NCI-H526 (cell line): ENCODE measurements around the gene RHEX.
A peak's percentile ranks its signal among the peaks of the same experiment; 100 is the strongest.
"Not testable (repeated sequence)": the region's sequence is repeated elsewhere in the genome, so short reads cannot be mapped to it uniquely, and the experiment has no call there.

Source experiments
- DNase-seq, 2 experiments: peaks; one replicate each; lab custom pipeline; 2025; lab: John Stamatoyannopoulos, UW

RHEX gene

GRCh38 chr1:206059355-206059915 is 6.5 kb downstream of the RHEX start:
- no peak for DNase-seq

DNA sequence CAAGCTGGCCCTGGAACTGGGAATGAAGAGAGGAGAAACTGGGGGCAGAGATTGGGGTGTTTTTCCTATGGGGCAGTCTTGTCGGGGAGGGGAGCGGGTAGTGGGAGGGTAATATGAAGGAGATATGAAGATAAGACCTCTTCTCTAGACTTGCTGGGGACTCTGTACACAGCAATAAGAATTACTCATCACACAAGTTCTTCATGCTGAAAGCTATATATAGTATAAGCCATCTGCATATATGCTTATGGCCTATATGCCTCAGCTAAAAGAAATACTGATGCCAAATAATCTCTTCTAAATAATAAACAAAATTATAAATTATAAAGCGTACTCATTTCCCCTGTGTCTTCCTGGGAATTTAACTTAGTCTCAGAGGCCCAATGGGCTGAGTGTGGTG is 7.9 kb downstream of the RHEX start:
- DNase-seq, result no peak

- no peak for DNase-seq
Observed at GRCh38 chr1:206062464-206062863, 9.5 kb downstream of the RHEX start.

DNA sequence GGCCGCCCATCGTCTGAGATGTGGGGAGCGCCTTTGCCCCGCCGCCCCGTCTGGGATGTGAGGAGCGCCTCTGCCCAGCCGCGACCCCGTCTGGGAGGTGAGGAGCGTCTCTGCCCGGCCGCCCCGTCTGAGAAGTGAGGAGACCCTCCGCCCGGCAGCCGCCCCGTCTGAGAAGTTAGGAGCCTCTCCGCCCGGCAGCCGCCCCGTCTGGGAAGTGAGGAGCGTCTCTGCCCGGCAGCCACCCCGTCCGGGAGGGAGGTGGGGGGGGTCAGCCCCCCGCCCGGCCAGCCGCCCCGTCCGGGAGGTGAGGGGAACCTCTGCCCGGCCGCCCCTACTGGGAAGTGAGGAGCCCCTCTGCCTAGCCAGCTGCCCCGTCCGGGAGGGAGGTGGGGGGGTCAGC is 11.0 kb downstream of the RHEX start:
- DNase-seq, result not testable (repeated sequence)

DNA sequence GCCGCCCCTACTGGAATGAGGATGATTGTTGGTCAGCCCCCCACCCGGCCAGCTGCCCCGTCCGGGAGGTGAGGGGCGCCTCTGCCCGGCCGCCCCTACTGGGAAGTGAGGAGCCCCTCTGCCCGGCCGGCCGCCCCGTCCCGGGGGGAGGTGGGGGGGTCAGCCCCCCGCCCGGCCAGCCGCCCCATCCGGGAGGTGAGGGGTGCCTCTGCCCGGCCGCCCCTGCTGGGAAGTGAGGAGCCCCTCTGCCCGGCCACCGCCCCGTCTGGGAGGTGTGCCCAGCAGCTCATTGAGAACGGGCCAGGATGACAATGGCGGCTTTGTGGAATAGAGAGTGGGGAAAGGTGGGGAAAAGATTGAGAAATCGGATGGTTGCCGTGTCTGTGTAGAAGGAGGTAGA is 11.5 kb downstream of the RHEX start:
- not testable (repeated sequence) for DNase-seq

- peak in 1 of 2 experiments; percentile 1 for DNase-seq
Observed at GRCh38 chr1:206065547-206066145, 12.7 kb downstream of the RHEX start.

DNA sequence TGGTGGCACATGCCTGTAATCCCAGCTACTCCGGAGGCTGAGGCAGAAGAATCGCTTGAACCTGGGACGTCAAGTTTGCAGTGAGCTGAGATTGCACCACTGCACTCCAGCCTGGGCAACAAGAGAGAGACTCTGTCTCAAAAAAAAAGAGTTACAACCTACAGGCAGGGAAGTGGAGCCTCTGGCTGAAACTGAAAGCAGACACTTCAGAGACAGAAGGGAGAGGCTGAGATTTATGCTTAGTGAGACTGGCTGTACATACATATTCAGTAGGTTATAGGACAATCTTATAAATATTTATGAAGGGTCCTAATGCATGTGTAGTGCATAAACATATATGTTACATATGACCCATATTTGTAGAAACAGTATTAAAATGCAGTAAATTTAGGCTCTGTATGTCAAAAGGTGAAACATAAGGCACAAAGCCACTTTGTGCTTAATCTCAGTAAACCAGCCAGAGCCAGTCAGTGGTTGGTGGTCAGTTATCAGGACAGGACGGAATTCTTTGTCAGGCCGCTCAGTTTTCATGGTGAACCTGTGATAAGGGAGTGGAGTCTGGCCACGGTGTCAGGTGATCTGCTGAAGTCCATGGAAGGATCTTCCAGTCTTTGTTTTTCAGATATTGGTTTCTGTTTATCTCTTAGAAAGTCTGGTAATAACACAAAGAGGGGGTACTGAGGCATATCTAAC is 13.7 kb downstream of the RHEX start:
- DNase-seq, result no peak

GRCh38 chr1:206067486-206068227 is 14.7 kb downstream of the RHEX start:
- DNase-seq, result no peak

- DNase-seq, result no peak
Observed at GRCh38 chr1:206068314-206068713, 15.3 kb downstream of the RHEX start.

DNA sequence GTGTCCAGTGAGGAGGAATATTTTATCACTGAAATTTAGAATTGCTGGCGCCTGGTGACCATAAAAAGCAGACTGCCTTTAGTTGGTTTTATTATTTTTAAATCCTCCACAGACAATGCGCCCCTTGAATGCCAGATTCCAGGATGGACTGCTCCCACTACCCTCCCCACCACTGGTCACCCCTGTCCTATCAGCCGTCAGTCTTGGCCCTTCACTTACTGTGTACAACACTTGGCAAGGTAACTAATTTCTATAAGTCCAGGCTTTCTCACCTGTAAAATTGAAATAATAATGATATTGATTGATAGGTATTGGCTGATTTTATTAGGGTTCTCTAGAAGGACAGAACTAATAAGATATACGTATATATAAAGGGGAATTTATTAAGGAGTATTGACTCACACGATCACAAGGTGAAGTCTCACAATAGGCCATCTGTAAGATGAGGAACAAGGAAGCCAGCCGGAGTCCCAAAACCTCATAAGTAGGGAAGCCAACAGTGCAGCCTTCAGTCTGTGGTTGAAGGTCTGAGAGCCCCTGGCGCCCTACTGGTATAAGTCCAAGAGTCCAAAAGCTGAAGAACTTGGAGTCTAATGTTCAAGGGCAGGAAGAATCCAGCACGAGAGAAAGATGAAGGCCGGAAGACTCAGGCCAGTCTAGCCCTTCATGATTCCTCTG is 17.8 kb downstream of the RHEX start:
- no peak for DNase-seq

DNA sequence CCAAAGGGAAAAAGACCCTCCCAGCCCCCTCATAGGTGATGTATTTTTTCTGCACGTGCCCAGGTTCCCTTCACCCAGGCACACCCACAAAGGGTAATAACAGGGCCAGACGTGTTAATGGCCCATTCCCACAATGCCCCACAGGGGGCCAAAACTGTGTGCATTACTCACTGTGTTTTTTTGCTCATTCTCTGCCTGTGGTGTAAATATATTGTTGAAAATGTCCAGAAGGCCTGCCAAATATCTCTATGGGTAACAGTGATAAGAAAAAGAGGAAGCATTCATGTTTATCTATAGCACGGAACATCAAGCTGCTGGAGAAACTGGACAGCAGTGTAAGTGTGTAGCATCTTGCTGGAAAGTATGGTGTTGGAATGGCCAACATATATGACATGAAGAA is 21.9 kb downstream of the RHEX start:
- DNase-seq, result no peak

GRCh38 chr1:206075786-206076755 is 23.1 kb downstream of the RHEX start:
- no peak for DNase-seq

- DNase-seq, result no peak
Observed at GRCh38 chr1:206079135-206079534, 26.2 kb downstream of the RHEX start.

GRCh38 chr1:206080026-206080820 is 27.2 kb downstream of the RHEX start:
- no peak for DNase-seq

GRCh38 chr1:206081856-206082255 is 28.9 kb downstream of the RHEX start:
- DNase-seq, result no peak

- DNase-seq, result no peak
Observed at GRCh38 chr1:206082831-206083695, 30.1 kb downstream of the RHEX start.

- DNase-seq, result no peak
Observed at GRCh38 chr1:206083750-206084149, 30.8 kb downstream of the RHEX start.

GRCh38 chr1:206087091-206087490 is 34.1 kb downstream of the RHEX start:
- no peak for DNase-seq

DNA sequence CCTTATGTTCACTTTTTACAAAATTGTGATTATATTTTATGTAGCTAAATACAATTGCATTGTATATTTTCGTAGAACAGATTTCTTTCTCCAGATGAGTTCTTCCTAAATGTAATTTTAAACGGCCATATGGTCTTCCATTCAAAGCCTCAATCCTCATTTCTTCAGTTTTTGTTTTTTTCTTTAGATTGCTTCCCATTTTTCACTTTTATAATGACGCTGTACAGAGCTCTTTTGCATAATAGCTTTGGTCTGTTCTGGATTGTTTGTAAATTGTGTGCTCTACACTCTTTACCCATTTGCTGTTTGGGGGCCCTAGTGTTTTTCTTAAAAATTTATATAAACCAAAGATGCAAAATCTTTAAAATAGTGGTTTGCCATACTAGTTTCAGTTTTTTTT is 36.4 kb downstream of the RHEX start:
- no peak for DNase-seq
